ENCODE data around the gene TNFRSF1B. TPM values are rescaled to one million over a fixed set of nuclear protein-coding genes. Genes with fewer than 3 reads are reported as not detected.
A peak's percentile ranks its signal among the peaks of the same experiment; 100 is the strongest.

TNFRSF1B gene
- total RNA-seq, 4 donors from 2014 or later = 2.1 to 17.5 (median 10.3) TPM

DNA sequence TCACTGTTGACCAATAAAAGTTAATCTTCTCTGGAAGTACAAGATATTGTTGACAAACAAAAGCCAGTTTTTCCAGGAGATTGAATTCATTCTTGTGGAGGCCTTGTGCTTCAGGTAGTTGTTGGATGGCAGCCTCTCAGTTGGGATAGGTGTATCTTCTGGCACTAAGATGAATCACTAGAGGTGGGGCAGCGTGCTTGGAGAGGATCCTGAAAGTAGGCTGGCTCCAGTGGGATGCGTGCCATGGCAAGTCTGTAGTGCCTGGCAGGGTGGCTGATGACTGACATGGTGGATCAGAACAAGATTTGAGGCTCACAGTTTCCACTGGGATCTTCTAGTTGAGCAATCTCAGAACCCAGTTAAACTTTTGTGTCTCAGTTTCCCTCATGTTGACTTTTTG lies 65.4 kb downstream of the TNFRSF1B start:
- peak overlapping the region in 2 of 4 donors; percentile 76 to 100 for H3K4me3 ChIP-seq
- no peak for TF ChIP-seq POLR2A (IDR thresholded peaks at IDR 0.05)
- TF ChIP-seq, protein P1, sequence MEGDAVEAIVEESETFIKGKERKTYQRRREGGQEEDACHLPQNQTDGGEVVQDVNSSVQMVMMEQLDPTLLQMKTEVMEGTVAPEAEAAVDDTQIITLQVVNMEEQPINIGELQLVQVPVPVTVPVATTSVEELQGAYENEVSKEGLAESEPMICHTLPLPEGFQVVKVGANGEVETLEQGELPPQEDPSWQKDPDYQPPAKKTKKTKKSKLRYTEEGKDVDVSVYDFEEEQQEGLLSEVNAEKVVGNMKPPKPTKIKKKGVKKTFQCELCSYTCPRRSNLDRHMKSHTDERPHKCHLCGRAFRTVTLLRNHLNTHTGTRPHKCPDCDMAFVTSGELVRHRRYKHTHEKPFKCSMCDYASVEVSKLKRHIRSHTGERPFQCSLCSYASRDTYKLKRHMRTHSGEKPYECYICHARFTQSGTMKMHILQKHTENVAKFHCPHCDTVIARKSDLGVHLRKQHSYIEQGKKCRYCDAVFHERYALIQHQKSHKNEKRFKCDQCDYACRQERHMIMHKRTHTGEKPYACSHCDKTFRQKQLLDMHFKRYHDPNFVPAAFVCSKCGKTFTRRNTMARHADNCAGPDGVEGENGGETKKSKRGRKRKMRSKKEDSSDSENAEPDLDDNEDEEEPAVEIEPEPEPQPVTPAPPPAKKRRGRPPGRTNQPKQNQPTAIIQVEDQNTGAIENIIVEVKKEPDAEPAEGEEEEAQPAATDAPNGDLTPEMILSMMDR (IDR thresholded peaks at IDR 0.05) = no peak
- peak overlapping the region; percentile 41 to 99 (median 96) for H3K27ac ChIP-seq
- H3K27me3 ChIP-seq = no peaks in the 10 kb centered on the region
- intact Hi-C loops (cut with DNase I) = no loop called here
- WGBS, 2 donors = 27 to 35% methylated on average over 2 of the region's 2 CpGs
- H3K4me1 ChIP-seq = peaks cover 18 to 47% (median 21%) of the 10 kb centered on the region in 3 donors
- DNase-seq = no peak
- no peaks in the 10 kb centered on the region for H3K9me3 ChIP-seq
- peaks cover 0 to 35% (median 4%) of the 10 kb centered on the region in 3 donors for H3K36me3 ChIP-seq

DNA sequence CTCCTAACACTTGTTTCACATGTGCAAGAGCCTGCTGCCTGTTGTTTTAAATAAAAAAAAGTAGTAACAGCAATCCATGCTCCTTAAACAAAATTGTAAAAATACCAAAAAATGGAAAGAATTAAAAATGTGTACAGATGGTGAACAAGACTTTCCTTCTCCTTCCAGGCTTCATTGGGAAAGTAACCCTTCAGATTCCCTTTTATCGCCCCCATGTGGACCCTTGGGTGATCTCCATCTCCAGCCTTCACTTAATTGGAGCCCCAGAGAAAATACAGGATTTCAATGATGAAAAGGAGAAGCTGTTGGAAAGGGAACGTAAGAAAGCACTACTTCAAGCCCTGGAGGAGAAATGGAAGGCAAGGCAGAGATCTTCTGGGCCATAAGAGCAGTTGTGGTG lies 77.3 kb downstream of the TNFRSF1B start:
- TF ChIP-seq, protein P1 (IDR thresholded peaks at IDR 0.05) = peak in 3 of 6 experiments; percentile 18 to 23 (median 21)
- no peak for TF ChIP-seq POLR2A (IDR thresholded peaks at IDR 0.05)
- intact Hi-C loops (cut with DNase I) = no loop called here
- peaks cover 0 to 42% (median 10%) of the 10 kb centered on the region in 3 donors for H3K4me1 ChIP-seq
- H3K27ac ChIP-seq = peak overlapping the region; percentile 54 to 83 (median 72)
- DNase-seq = no peak
- H3K4me3 ChIP-seq = no peak overlapping the region
- H3K27me3 ChIP-seq = no peaks in the 10 kb centered on the region
- 23 to 25% methylated on average over 2 of the region's 2 CpGs for WGBS, 2 donors
- peaks cover 1 to 96% (median 8%) of the 10 kb centered on the region in 3 donors for H3K36me3 ChIP-seq
- H3K9me3 ChIP-seq = no peaks in the 10 kb centered on the region

DNA sequence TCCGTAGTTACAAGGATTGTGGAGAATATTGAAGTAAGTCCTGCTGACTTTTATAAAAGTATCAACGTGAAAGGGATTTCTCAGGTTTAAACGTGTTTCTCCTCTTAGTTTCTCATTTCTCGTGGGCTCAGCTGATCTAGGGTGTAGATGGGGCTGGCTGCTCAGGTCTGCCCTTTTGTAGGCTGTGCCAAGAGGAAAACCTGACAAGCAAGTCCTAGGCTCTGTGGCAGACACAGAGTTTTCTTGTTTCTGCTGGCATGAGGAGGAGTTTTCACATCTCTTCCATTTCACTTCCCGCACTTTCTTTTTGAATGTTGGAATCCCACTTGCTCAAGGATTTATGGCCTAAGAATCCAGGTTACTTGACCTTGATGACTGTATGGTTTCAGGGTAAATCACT lies 77.8 kb downstream of the TNFRSF1B start:
- H3K27me3 ChIP-seq = no peaks in the 10 kb centered on the region
- H3K4me3 ChIP-seq = no peak overlapping the region
- 50 to 51% methylated on average over 5 of the region's 5 CpGs for WGBS, 2 donors
- H3K36me3 ChIP-seq = peaks cover 5 to 96% (median 13%) of the 10 kb centered on the region in 3 donors
- no peak for DNase-seq
- peak overlapping the region; percentile 54 to 83 (median 72) for H3K27ac ChIP-seq
- H3K4me1 ChIP-seq = peaks cover 0 to 37% (median 10%) of the 10 kb centered on the region in 3 donors
- no peaks in the 10 kb centered on the region for H3K9me3 ChIP-seq
- TF ChIP-seq, protein P1 (IDR thresholded peaks at IDR 0.05) = no peak
- no peak for TF ChIP-seq POLR2A (IDR thresholded peaks at IDR 0.05)
- intact Hi-C loops (cut with DNase I) = no loop called here

DNA sequence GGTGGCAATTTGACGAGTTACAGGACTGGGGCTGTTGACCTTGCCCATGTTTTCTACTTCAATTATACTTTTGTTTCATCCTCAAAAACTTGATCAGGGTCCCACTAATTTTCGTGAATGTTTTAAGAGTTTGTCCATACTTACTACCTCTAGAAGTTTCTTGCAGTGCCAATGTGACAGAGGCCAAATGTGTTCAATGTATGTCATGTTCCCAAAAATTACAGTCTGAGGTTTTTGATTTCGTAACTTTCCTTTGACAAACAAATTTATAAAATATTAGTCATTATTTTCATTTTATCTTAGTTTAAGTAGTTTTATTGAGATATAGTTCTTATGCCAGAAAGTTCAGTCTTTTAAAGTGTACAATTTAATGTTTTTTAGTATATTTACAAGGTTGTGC lies 78.3 kb downstream of the TNFRSF1B start:
- Histone ChIP-seq H3K9me3 (no peaks in the 10 kb centered on the region), H3K27me3 (no peaks in the 10 kb centered on the region), H3K4me1 (peaks cover 0 to 34% (median 10%) of the 10 kb centered on the region in 3 donors), H3K27ac (peak overlapping the region; percentile 54 to 83 (median 72)), H3K36me3 (peaks cover 5 to 96% (median 19%) of the 10 kb centered on the region in 3 donors), H3K4me3 (no peak overlapping the region)
- DNase-seq = no peak
- no peak for TF ChIP-seq POLR2A (IDR thresholded peaks at IDR 0.05)
- TF ChIP-seq, protein P1 (IDR thresholded peaks at IDR 0.05) = no peak
- 43 to 52% methylated on average over 3 of the region's 3 CpGs for WGBS, 2 donors
- intact Hi-C loops (cut with DNase I) = no loop called here

DNA sequence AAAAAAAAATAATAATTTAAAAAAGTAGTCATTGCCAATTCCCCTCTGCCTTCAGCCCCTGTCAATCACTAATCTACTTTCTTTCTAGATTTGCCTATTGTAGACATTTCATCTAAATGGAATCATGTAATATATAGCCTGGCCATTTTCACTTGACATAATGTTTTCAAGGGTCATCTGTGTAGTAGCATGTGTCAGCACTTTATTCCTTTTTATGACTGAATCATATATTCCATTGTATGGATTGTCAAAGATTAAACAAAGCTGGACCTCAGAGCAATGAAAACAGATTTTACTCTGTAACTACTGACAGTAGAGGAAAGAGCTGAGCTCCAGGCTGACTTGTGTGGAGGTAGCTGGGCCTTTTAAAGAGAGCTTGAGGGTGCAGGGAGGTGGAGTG lies 78.9 kb downstream of the TNFRSF1B start:
- TF ChIP-seq, protein P1 (IDR thresholded peaks at IDR 0.05) = no peak
- TF ChIP-seq POLR2A (IDR thresholded peaks at IDR 0.05) = no peak
- intact Hi-C loops (cut with DNase I) = no loop called here
- no peak overlapping the region for H3K4me3 ChIP-seq
- H3K27ac ChIP-seq = peak overlapping the region; percentile 28 to 83 (median 72)
- H3K27me3 ChIP-seq = no peaks in the 10 kb centered on the region
- H3K4me1 ChIP-seq = peaks cover 0 to 34% (median 10%) of the 10 kb centered on the region in 3 donors
- no peak for DNase-seq
- H3K36me3 ChIP-seq = peaks cover 5 to 100% (median 19%) of the 10 kb centered on the region in 3 donors
- H3K9me3 ChIP-seq = no peaks in the 10 kb centered on the region
